Astrocyte of the cerebellum (primary cell): ENCODE measurements around the gene PRRT3.
A peak's percentile ranks its signal among the peaks of the same experiment; 100 is the strongest.

ENCODE experiments used
- DNase-seq: peaks from one replicate; pipeline ENCODE4 v3.0.0-alpha.2; 2011; ENCODE audit warnings: low read depth
- H3K4me3 ChIP-seq: 2 replicates; pipeline ENCODE4 v1.5.1; 2011; ENCODE audit warnings: mild to moderate bottlenecking, low read depth, low read length, moderate library complexity
- CTCF ChIP-seq: IDR thresholded peaks from 2 replicates; pipeline ENCODE4 v1.5.1; 2012; ENCODE audit warnings: low read length, low read depth, moderate library complexity, mild to moderate bottlenecking; ENCODE audit errors: missing control alignments
- in situ Hi-C: cut with HindIII; loops from 2 replicates; pipeline ENCODE4 v1.10.0; 2017; ENCODE audit warnings: low sequenced_read_pairs

The PRRT3 gene

GRCh38 chr3:9914559-9915253 lies 37.5 kb downstream of the PRRT3 start:
- no peak for TF ChIP-seq CTCF
- in situ Hi-C loops = no loop called here
- no peak for DNase-seq
- peak overlapping the region; percentile 38 for H3K4me3 ChIP-seq

- no peak for TF ChIP-seq CTCF
- DNase-seq = no peak
- in situ Hi-C loops = no loop called here
- no peak overlapping the region for H3K4me3 ChIP-seq
These were observed 38.2 kb downstream of the PRRT3 start for GRCh38 chr3:9914011-9914410.

DNA sequence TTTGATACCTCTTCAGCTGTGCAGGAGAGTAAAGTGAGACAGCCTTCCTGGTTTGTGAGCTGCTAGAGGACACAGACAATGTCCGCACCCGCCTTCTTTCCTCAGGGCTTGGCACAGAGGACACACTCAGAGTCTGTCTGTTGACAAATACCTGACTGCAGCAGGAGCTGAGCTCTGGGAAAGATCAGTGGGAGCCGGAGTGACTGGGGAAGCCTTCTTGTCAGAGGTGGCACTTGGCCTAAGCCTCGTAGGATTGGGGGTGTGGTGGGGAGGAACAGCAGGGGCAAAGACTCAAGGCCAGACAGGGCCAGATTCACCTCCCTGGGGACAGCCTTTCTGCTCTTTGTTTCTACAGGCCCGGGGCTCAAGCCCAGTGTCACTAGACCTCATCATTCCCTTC lies 38.6 kb downstream of the PRRT3 start:
- TF ChIP-seq CTCF = no peak
- no peak overlapping the region for H3K4me3 ChIP-seq
- DNase-seq = no peak
- in situ Hi-C loops = no loop called here

GRCh38 chr3:9912294-9912935 lies 39.8 kb downstream of the PRRT3 start:
- in situ Hi-C loops = no loop called here
- DNase-seq = peak; percentile 26
- TF ChIP-seq CTCF = no peak
- H3K4me3 ChIP-seq = no peak overlapping the region

- TF ChIP-seq CTCF = no peak
- no peak overlapping the region for H3K4me3 ChIP-seq
- DNase-seq = no peak
- in situ Hi-C loops = no loop called here
These were observed 40.3 kb downstream of the PRRT3 start for GRCh38 chr3:9911863-9912262.

GRCh38 chr3:9909221-9910013 lies 42.8 kb downstream of the PRRT3 start:
- TF ChIP-seq CTCF = no peak
- no peak overlapping the region for H3K4me3 ChIP-seq
- in situ Hi-C loops = no loop called here
- DNase-seq = no peak
